ENCODE results near the gene LCN12. TPM values are rescaled to one million over a fixed set of nuclear protein-coding genes. Genes with fewer than 3 reads are reported as not detected.

Gene LCN12
- total RNA-seq, 6 experiments from 2014 or later: 2.7 to 36.4 (median 20.3) TPM

DNA sequence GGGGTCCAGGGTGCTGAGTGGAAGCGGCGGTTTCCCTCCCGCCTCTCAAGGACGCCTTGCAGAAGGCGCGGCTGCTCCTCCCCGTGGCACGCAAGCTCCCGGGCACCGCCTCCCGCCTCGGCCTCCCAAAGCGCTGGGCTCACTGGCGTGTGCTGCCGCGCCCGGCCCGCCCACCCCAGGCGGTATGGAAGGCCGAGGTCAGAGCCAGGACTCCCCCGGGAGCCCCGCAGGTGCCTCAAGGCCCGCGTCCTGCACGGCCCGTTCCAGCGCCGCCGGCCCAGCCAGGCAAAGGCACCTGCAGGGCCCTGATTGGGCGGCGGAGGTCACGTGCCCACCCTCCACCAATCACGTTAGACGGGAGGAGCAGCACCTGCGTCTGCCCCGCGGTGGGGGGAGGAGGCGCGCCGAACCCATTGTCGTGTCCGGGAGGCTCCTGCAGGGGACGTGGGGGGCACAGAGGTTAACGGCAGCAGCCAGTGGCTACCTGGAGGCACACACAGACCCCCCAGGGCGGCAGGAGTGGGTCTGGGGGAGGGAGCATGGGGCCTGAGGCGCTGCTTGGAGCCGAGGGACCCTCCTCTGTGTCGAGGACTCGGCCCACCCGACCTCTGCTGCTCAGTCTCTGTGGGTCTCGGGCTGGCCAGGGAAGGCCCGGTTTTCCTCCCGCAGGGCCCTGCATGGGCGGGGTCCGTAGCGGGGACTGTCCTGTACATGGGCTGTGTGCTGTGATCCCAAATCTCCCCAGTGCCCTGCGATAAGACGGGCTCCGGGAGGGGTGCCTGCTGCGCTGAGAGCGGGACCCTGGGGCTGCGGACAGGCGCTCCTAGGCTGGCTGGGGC lies 2.0 kb upstream of the LCN12 start:
- WGBS (ENCODE audit: insufficient coverage, low coverage, low lambda C conversion rate, missing lambda C conversion rate): no CpG with 5 or more reads among the region's 63 CpGs
- TF ChIP-seq POLR2A (IDR thresholded peaks at IDR 0.05): peak; percentile 89
- TF ChIP-seq, protein P1, sequence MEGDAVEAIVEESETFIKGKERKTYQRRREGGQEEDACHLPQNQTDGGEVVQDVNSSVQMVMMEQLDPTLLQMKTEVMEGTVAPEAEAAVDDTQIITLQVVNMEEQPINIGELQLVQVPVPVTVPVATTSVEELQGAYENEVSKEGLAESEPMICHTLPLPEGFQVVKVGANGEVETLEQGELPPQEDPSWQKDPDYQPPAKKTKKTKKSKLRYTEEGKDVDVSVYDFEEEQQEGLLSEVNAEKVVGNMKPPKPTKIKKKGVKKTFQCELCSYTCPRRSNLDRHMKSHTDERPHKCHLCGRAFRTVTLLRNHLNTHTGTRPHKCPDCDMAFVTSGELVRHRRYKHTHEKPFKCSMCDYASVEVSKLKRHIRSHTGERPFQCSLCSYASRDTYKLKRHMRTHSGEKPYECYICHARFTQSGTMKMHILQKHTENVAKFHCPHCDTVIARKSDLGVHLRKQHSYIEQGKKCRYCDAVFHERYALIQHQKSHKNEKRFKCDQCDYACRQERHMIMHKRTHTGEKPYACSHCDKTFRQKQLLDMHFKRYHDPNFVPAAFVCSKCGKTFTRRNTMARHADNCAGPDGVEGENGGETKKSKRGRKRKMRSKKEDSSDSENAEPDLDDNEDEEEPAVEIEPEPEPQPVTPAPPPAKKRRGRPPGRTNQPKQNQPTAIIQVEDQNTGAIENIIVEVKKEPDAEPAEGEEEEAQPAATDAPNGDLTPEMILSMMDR (IDR thresholded peaks at IDR 0.05): peak in 1 of 4 donors; percentile 35
- peak overlapping the region; percentile 86 to 98 (median 89) for H3K27ac ChIP-seq
- peaks cover 0 to 22% (median 10%) of the 10 kb centered on the region in 4 donors for H3K4me1 ChIP-seq
- H3K9me3 ChIP-seq: no peaks in the 10 kb centered on the region
- ATAC-seq (peak; percentile 67 to 83 (median 72)), DNase-seq (peak; percentile 98 to 99 (median 99))
- H3K36me3 ChIP-seq: no peaks in the 10 kb centered on the region
- H3K27me3 ChIP-seq: no peaks in the 10 kb centered on the region
- peak overlapping the region; percentile 75 to 94 (median 78) for H3K4me3 ChIP-seq
- intact Hi-C loops (cut with DNase I): loop anchor here (5.0 to 10.0 kb wide), 3 partner anchors 65 to 85 kb away; partner anchors contain the start of genes FUT7 (in 2 of the 2) and TRAF2 (in 1 of the 2)

DNA sequence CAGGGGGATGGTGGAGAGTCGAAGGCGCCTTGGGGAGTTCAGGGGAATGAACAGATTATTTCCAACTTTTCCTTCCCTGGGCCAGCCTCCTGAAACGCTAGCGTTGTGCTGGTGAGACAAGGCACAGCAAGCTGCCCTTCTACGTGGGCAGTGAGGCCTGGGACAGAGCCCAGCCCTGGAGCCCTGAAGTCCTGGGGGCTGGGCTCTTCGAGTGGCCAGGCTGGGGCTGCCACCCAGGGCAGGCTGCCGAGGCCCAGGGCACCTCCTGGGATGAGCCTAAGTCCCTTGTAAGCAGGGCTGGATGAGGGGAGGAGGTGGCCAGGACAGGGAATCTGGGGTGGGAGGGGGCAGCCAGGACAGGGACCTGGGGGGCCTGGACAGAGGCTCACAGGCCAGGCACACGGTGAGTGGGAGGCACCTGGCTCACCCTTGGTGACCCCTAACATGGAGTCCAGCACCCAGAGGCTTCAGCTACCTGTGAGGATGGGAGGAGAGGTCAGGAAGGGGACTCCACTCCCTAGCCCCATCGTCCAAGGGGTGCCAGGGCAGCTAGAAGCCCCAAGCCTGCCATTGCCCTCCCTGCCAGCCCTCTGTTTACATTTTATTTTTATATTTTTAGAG lies 1.3 kb upstream of the LCN12 start:
- peak overlapping the region; percentile 75 to 94 (median 78) for H3K4me3 ChIP-seq
- ATAC-seq: peak in 3 of 4 donors; percentile 2 to 37 (median 4)

DNA sequence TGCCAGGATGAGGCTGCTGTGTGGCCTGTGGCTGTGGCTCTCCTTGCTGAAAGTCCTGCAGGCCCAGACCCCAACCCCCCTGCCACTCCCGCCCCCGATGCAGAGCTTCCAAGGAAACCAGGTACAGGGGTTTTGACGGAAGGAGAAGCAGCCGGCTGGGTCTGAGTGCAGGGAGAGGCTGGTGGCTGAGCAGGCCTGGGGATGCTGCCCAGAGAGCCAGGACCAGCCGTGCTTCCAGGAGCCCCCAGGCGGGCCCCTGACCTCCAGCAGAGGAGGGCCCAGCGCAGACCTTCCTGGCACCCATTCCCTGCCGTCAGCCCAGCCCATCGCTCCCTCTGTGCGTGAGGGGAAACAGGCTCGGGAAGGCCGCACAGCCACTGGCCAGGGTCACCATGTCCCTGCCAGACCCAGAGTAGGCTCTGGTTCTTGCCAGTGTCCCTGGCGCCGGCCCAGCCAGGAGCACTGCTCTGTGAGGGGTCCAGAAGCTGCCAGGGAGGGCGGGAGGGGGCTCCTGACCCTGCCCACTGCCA lies 313 bp downstream of the LCN12 start:
- ATAC-seq (no peak), DNase-seq (peak in 1 of 3 donors; percentile 17)
- WGBS (ENCODE audit: insufficient coverage, low coverage, low lambda C conversion rate, missing lambda C conversion rate): no CpG with 5 or more reads among the region's 15 CpGs
- H3K36me3 ChIP-seq: no peaks in the 10 kb centered on the region
- peaks cover 0 to 20% (median 10%) of the 10 kb centered on the region in 4 donors for H3K4me1 ChIP-seq
- H3K4me3 ChIP-seq: no peak overlapping the region
- H3K9me3 ChIP-seq: no peaks in the 10 kb centered on the region
- intact Hi-C loops (cut with DNase I): loop anchor here in 1 of 2 donors (5.0 kb wide), 1 partner anchor 80 kb away; the partner anchor contains the start of gene FUT7
- no peaks in the 10 kb centered on the region for H3K27me3 ChIP-seq
- no peak overlapping the region for H3K27ac ChIP-seq
- no peak for TF ChIP-seq POLR2A (IDR thresholded peaks at IDR 0.05)
- TF ChIP-seq, protein P1 (IDR thresholded peaks at IDR 0.05): no peak

More for the DNA sequence above, 1.3 kb upstream of the LCN12 start:
- 28% methylated on average over 3 of the region's 9 CpGs for WGBS (ENCODE audit: insufficient coverage, low coverage, low lambda C conversion rate, missing lambda C conversion rate)
- Histone ChIP-seq H3K27ac (peak overlapping the region; percentile 86 to 98 (median 88)), H3K27me3 (no peaks in the 10 kb centered on the region), H3K9me3 (no peaks in the 10 kb centered on the region), H3K36me3 (no peaks in the 10 kb centered on the region), H3K4me1 (peaks cover 0 to 22% (median 10%) of the 10 kb centered on the region in 4 donors)
- peak in 2 of 3 donors; percentile 72 to 87 for DNase-seq
- TF ChIP-seq POLR2A (IDR thresholded peaks at IDR 0.05): no peak
- TF ChIP-seq, protein P1 (IDR thresholded peaks at IDR 0.05): no peak
- intact Hi-C loops (cut with DNase I): loop anchor here in 1 of 2 donors (5.0 kb wide), 1 partner anchor 82 kb away; the partner anchor contains the start of gene FUT7

All from right lobe of liver (tissue), 6 donors.